GM19240 (cell line): Measurements from ENCODE around the gene PTPN14.

Experiments
- DNase-seq: peaks from one replicate; pipeline ENCODE4 v3.0.0; 2011; ENCODE audit warnings: low spot score; ENCODE audit not compliant: insufficient read length

PTPN14 gene

DNA sequence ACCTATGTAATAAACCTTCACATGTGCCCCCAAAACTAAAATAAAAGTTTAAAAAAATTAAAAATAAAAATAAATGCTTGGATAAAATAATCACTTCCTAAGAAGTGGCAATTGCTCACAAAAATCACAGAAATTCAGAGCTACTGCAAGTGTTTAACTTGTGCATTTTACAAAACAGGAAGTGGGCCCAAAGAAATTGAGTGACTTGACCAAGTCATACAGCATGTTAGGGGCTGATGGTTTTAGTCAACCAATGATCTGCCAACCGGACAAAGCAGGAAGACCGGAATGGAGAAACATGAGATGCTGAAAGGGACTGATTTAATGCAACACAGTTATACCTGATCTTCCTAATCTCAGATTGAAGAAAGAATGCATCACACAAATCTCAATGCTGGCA, 173.9 kb downstream of the PTPN14 start:
- DNase-seq: no peak

DNA sequence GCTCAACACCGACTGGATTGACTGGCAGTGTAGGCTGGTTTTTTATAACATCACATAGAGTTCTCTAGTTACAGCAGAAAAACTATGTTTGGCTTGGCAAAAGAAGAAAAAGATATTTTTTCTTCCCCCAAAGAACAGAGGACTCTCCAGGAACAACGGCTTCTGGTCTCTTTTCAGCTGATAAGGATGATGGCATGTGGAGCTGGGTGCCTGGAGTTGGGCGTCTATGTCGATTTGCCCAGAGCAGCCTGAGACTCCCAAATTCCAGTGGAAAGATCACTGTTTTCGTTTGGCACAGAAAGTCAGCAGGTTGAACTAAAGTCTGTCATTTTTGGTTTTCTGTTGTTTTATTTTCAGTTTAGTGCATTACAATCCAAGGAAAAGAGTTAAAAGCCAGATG, 179.3 kb downstream of the PTPN14 start:
- no peak for DNase-seq

- DNase-seq: no peak
These were observed 180.8 kb downstream of the PTPN14 start for GRCh38 chr1:214370615-214371014.

- DNase-seq: no peak
These were observed 182.0 kb downstream of the PTPN14 start for GRCh38 chr1:214369364-214369763.

GRCh38 chr1:214367841-214368240, 183.6 kb downstream of the PTPN14 start:
- DNase-seq: no peak

GRCh38 chr1:214364786-214365295, 186.6 kb downstream of the PTPN14 start:
- DNase-seq: no peak

DNA sequence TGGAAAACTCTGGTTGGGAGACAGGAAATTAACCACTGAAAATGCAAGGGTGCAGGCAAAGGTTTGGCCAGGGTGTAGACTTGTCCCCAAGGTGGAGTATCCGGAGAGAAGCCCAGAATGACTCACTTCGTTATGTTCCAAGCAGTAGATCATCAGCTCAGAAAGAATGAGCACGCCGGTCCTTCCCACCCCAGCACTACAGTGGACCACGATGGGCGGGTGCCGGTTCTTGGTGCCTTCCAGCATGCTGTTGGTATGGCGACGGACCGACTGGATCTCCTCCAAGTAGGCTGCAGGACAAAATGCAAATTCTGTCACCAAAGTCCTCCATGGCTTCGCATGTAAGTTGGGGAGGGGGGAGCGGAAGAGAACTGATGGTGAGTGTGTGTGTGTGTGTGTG, 187.0 kb downstream of the PTPN14 start:
- DNase-seq: no peak

DNA sequence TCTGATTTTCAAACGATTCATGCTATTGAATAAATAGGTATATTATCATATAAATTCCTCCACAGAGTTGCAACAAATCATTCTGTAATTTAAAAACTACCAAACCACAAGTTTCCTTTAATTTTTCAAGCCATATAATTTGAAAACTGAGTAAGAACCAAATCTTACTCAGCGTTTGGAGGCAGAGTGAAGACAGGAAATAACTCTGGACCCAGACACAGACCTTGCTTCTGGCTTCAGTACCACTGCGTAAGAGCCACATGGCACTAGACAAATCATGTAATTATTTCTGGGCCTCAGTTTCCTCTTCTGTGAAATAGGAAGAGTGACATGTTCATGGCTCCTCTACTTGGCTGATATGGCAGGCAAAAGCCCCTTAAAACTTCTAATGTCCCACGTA, 188.0 kb downstream of the PTPN14 start:
- no peak for DNase-seq

DNA sequence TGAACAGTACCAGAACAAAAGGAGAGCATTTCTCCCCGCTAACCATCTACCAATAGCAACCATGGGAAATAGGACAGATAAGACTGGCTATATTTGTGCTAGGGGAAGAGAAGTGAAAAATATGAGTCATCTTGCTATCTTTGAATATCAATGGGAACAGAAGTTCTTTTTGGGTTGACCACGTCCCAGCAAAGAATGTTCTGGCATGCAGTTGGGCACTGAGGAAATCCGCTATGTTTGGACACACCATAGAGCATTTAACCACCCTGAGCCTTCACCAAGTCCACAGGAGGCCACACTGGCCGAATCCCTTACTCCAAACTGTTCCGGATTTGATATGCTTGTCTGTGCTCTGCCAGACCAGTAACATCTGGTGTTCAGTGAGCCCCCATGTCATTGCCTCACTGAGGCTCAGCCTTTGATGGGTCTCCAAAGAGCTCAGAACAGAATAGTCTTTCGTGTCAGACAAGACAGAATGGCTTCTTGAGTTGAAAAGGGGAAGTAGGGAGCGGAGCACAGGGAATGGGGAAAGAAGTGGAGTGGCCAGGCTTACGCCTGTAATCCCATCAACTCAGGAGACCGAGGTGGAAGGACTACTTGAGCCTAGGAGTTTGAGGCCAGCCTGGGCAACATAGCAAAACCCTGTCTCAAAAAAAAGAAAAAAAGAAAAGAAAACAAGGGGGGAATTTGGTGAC, 189.1 kb downstream of the PTPN14 start:
- no peak for DNase-seq

DNA sequence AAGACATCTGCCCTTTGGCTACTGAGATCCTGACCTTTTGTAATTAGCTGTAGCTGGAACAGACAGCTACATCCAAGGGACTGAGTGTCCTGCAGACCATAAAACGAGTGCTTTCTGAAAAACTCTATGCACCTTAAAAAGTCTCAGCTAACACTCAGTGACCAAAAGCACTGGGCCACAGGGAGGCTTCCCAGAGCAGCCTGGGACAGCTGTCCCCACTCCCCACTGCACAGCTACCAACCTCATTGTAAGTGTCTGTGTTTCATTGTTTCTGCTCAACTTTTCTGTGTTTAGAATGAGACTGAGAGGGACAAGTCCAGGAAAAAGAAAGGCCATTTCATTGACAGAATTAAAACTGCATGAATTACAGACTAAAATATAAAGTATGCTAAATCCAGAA, 189.8 kb downstream of the PTPN14 start:
- no peak for DNase-seq

DNA sequence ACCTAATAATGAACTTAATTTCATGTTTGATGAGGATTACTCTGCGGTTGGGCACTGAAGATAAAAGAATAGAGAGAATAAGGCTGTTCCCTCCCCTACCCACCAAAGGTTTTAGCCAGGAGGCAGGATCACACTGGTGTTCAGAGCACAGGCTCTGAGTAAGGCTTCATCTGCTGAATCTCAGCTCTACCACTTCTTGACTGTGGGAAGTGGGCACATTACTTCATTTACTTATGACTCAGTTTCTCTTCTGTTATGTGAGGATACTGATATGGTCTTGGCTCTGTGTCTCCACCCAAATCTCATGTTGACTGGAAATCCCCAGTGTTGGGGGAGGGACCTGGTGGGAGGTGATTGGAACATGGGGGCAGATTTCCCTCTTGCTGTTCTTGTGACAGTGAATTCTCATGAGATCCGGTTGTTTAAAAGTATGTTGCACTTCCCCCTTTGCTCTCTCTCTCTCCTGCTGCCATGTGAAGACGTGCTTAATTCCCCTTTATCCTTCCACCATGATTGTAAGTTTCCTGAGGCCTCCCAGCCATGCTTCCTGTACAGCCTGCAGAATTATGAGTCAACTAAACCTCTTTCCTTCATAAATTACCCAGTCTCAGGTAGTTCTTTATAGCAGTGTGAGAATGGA, 190.8 kb downstream of the PTPN14 start:
- no peak for DNase-seq

GRCh38 chr1:214360116-214360515, 191.3 kb downstream of the PTPN14 start:
- no peak for DNase-seq

DNA sequence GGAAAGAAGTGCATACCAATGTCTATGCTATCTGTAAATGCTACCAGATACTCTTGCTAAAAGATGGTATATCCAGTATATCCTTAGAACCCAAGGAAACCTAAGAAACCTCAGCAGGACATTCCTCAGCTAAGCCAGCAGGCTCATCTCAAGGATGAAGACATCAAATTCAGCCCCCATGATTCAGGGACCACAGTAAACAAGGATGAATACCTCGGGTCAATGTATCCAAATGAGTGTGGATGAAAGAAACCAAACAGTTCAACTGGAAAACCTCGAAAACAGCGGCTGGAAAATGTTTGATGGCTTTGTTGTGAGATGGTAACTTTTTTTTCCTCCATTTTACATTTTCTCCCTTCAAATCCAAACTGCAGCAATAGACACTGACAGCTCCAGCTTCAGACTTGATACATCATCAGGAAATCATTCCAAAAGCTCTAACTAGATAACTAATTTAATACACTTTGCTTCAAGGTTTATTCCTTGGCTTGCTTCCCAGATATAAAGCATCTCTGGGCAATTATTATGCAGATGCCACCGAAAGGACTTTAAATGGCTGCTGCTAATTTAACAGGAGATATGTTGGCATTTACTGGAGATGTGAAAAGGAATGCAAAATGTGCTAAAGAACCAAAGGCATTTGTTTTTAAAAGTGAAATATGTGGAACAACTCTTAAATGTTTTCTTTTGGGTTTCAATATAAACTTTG, 196.8 kb downstream of the PTPN14 start:
- no peak for DNase-seq

DNA sequence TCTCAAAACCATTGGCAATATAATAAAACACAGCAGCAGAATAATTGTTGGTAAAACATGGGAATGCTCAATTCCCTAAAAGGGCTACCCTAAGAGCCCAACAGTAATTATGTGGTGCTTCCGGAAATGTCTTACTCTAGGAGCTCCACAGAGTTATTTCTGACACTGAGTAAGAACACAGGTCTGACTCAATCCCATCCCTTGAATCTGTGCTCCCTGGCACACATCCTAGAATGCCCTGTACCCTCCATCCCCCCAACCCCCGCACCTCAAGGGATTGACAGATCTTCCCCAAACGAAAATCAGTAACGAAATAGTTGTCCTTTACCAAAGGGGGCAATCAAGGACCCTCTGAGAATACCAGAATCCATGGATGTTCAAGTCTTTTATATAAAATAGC, 198.6 kb downstream of the PTPN14 start:
- no peak for DNase-seq

GRCh38 chr1:214351551-214352277, 199.7 kb downstream of the PTPN14 start:
- no peak for DNase-seq

DNA sequence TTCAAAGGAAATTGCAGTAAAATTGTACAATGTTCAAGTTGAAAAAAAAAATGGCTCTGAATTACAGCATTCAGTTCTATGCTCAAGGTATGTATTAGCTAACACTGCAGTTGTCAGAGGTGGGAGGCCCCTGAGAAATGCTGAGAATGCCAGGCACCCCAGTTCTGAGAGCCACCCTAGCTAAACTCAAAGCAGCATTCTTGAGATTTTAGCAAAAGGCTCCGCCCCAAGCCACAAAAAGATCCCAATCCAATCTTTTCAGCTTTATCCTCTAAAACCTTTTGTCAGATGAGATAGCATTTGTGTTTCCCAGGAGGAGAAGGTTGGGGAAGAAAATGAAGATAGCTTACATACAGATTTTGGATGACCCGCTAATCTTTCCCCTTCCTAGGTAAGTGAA, 201.6 kb downstream of the PTPN14 start:
- no peak for DNase-seq

- DNase-seq: no peak
These were observed 202.4 kb downstream of the PTPN14 start for GRCh38 chr1:214349008-214349407.

DNA sequence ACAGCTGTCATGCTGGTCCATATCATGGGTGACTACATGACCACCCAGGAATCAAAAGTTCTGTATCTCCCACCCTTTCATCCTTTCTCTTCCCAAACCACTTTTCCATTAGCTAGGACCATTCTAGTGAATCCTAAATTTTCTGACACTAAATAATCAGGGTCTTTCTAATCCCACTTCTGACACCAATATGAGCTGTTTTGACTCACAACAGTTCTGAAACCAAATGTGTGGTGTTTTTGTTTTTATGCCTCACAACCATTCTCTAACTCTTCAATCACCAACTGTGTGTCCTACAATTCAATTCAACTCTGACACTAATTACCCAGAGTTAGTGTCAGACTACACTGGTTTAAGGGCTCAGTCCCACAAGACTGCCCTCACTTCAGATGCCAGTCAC, 206.5 kb downstream of the PTPN14 start:
- DNase-seq: no peak

- no peak for DNase-seq
These were observed 208.9 kb downstream of the PTPN14 start for GRCh38 chr1:214342525-214342924.

DNA sequence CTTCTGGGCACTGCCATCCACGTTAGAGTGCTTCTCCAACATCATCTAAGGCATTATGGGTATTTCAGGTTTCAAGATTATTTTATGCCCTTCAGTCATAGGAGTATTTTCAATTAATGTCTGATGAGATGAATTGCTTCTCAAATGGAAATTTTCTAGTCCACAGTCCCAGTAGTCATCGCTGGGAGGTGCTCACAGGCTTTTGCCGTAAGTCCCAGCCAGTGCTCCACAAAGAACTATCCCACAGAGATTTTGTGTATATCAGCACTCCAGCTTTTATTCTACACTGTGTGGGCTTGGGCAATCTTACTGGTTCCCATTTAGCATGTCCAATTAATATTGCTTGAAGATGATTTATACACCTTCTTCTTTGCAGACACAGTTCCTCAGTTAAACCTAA, 209.5 kb downstream of the PTPN14 start:
- no peak for DNase-seq

DNA sequence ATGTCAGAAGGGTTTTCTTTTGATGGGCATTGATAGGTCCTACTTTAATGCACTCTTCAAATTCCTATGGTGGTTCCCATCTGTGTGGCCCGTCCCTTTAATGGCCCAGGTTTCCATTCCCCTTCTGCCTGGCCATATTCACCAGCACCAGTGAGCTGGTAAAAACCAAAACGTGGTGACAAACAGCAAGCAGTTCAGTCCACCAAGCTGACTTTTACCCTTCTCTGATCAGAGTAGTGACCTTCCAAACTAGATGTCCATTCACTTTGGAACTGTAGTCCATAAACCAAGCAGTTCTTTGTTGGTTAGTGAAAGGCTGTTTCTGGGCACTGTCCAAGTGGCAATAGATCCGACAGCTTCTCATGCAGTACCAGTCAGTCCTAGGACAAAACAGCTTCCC, 209.9 kb downstream of the PTPN14 start:
- no peak for DNase-seq

DNA sequence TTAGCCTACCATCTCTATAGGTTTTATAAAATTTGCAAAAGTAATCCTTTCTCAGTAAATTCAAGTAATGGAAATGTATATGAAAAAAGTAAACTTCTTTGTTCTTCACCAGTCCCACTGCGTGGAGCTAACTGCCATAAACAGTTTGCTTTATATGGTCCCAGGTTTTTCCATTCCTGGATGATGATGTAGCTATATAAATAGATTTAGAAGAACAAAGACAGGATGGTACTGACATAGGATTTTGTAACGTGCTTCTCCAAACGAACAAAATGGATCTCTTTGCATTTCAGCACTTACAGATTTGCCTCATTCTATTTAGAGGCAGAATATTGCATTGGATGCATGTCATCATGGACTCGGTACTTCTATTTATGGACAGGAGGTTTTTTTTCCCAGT, 213.2 kb downstream of the PTPN14 start:
- no peak for DNase-seq
